Left lung (tissue), 10 donors: Measurements from ENCODE around the gene COL6A1. TPM values are rescaled to one million over a fixed set of nuclear protein-coding genes. Genes with fewer than 3 reads are reported as not detected.
A peak's percentile ranks its signal among the peaks of the same experiment; 100 is the strongest.

Source experiments
- ATAC-seq: fragments of 200-7000 bp; cut with Tn5 transposase; one replicate; pipeline ENCODE4 v1.9.1; 2020; ENCODE audit warnings: moderate library complexity
- DNase-seq, 4 donors: peaks; one replicate each; pipeline ENCODE4 v3.0.0-alpha.2; 2013 to 2020
- H3K27ac ChIP-seq, 2 donors: fragments of 200-600 bp; sonication (generic) in 1 of 2; one replicate each; pipeline versions ENCODE4 v1.5.0 to v1.8.0; 2020 to 2021
- H3K27me3 ChIP-seq, 2 donors: fragments of 200-600 bp; sonication (generic) in 1 of 2; one replicate each; pipeline versions ENCODE4 v1.5.0 to v1.8.0; 2020 to 2021
- H3K36me3 ChIP-seq, 2 donors: fragments of 200-600 bp; sonication (generic) in 1 of 2; one replicate each; pipeline versions ENCODE4 v1.5.0 to v1.8.0; 2020 to 2021
- H3K4me1 ChIP-seq, 2 donors: fragments of 200-600 bp; one replicate each; pipeline ENCODE4 v1.8.0; 2021
- H3K4me3 ChIP-seq, 2 donors: fragments of 200-600 bp; sonication (generic) in 1 of 2; one replicate each; pipeline versions ENCODE4 v1.5.0 to v1.8.0; 2020 to 2021; ENCODE audit warnings: mild to moderate bottlenecking in 1 of 2
- H3K9me3 ChIP-seq, 2 donors: fragments of 200-600 bp; sonication (generic) in 1 of 2; one replicate each; pipeline versions ENCODE4 v1.5.0 to v1.8.0; 2020 to 2021
- intact Hi-C, 2 donors: fragments of 100-400 bp; cut with DNase I; formaldehyde crosslinking; loops; one replicate each; pipeline versions ENCODE4 v1.11.2 to v1.14.2; 2022
- polyA plus RNA-seq, 6 donors: library from polyadenylated mRNA; unstranded; fragments of 120-200 nt; gene quantifications; one replicate each; pipeline ENCODE4 v1.2.1, GENCODE V29; 2013; ENCODE audit not compliant: insufficient read length in 6 of 6
- total RNA-seq, 2 donors: library from RNA; stranded (reverse); fragmentation: NEBNext Ultra II Directional; extraction: Animal tissue kit (Norgen Biotek cat#: 25700); gene quantifications; one replicate each; pipeline ENCODE4 v1.2.1, GENCODE V29; 2021
- TF ChIP-seq, protein P1 (sequence below), 2 donors: fragments of 200-600 bp; sonication (generic) in 1 of 2; IDR thresholded peaks; one replicate each; pipeline versions ENCODE4 v1.5.0 to v1.8.0; 2021; ENCODE audit warnings: antibody characterized with exemption in 2 of 2
- donor health status: DM: no; HTN: yes; CAD: no.
- donor health status: DM: no; HTN: no; CAD: no.

COL6A1 gene
- total and polyA plus RNA-seq, 8 donors: 272 to 574 (median 341) TPM

DNA sequence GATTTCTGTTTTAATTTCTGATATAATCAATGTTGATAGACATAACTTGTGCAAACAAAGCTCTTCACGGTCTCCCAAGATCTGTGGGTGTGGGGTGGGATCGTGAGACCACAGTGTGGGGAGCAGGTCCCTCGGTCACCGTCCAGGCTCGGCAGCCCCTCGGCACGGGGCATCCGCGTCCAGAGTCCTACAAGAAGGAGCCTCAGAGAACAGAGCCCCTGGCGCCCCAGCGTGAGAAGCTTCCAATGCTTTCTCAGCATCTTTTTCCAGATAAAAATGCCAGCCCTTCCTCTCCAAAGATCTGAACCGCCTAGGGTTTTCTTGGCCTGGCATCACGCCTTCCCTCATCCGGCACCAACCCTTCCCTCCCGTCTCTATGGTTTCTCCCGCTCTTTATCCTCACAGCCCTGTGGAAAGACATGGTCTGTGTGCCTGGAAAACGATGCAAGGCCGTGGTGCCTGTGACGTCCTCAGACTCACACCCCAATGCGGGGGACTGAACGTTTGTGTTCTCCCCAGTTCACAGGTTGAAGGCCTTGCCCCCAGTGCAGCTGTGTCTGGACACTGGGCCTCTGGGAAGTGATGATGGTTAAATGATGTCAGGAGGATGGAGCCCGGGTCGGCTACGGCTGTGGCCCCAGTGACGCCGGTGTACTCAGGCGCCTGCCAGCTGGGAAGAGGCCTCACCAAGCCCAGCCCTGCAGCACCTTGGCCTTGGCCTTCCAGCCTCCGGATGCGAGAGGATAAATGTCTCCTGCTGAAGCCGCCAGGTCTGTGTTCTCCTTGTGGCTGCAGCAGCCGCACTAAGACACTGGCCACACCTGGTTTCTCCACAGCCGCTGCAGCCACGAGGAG is 70.5 kb downstream of the COL6A1 start:
- intact Hi-C loops: no loop called here
- TF ChIP-seq, protein P1, sequence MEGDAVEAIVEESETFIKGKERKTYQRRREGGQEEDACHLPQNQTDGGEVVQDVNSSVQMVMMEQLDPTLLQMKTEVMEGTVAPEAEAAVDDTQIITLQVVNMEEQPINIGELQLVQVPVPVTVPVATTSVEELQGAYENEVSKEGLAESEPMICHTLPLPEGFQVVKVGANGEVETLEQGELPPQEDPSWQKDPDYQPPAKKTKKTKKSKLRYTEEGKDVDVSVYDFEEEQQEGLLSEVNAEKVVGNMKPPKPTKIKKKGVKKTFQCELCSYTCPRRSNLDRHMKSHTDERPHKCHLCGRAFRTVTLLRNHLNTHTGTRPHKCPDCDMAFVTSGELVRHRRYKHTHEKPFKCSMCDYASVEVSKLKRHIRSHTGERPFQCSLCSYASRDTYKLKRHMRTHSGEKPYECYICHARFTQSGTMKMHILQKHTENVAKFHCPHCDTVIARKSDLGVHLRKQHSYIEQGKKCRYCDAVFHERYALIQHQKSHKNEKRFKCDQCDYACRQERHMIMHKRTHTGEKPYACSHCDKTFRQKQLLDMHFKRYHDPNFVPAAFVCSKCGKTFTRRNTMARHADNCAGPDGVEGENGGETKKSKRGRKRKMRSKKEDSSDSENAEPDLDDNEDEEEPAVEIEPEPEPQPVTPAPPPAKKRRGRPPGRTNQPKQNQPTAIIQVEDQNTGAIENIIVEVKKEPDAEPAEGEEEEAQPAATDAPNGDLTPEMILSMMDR (IDR thresholded peaks at IDR 0.05): no peak

DNA sequence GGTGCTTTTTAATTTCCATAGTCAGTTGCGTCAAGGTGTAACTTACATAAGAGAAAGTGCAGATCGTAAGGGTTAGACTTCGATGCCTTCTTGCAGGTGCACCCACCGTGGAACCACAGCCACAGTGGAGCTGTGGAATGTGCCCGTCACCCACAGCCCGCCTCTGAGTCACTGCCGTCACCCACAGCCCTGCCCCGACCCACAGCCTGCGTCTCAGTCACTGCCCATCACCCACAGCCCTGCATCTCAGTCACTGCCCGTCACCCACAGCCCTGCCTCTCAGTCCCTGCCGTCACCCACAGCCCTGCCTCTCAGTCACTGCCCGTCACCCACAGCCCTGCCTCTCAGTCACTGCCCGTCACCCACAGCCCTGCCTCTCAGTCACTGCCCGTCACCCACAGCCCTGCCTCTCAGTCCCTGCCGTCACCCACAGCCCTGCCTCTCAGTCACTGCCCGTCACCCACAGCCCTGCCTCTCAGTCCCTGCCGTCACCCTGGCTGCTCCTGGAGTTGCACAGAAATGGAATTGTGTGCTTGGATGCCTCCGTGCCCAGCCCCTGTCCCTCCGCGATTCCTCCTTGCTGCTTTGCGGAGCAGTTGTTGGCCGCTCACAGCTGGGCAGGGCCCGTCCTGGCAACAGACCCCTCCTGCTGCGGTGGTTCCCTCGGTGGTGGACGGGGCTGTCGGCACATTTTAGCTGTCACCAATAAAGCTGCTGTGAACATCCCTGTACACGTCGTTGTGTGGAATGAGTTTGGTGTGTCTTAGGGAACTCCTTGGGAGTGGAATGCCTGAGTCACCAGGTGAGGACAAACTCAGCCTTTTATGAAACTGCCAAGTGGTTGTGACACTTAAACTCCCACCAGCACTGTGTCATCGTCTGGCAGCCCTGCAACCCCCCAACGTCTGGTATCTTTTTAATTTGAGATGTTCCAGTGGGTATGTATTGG is 71.4 kb downstream of the COL6A1 start:
- Histone ChIP-seq H3K9me3 (no peaks in the 10 kb centered on the region), H3K27me3 (peaks cover 0 to 64% of the 10 kb centered on the region in 2 donors), H3K27ac (no peak overlapping the region), H3K36me3 (no peaks in the 10 kb centered on the region), H3K4me3 (no peak overlapping the region), H3K4me1 (peaks cover 0 to 7% of the 10 kb centered on the region in 2 donors)
- no peak for ATAC-seq
- peak in 1 of 4 donors; percentile 79 for DNase-seq
- TF ChIP-seq, protein P1 (IDR thresholded peaks at IDR 0.05): no peak
- intact Hi-C loops: no loop called here

More for the DNA sequence above, 70.5 kb downstream of the COL6A1 start:
- Histone ChIP-seq H3K27ac (no peak overlapping the region), H3K4me3 (no peak overlapping the region), H3K9me3 (no peaks in the 10 kb centered on the region), H3K36me3 (no peaks in the 10 kb centered on the region), H3K27me3 (peaks cover 0 to 55% of the 10 kb centered on the region in 2 donors), H3K4me1 (peaks cover 0 to 7% of the 10 kb centered on the region in 2 donors)
- no peak for ATAC-seq
- DNase-seq: peak in 1 of 4 donors; percentile 69

DNA sequence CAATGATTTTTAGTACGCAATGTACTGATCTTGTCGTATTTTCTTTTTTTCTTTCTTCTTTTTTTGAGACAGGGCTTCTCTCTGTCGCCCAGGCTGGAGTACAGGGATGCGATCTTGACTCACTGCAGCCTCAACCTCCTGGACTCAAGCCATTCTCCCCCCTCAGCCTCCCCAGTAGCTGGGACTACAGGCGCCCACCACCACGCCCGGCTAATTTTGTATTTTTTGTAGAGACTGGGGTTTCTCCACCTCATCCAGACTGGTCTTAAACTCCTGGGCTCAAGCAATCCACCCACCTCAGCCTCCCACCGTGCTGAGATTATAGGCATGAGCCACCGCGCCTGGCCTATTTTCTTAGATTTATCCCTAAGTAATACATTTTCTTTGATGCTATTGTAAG is 72.5 kb downstream of the COL6A1 start:
- Histone ChIP-seq H3K4me3 (no peak overlapping the region), H3K27me3 (peaks cover 0 to 64% of the 10 kb centered on the region in 2 donors), H3K36me3 (no peaks in the 10 kb centered on the region), H3K9me3 (no peaks in the 10 kb centered on the region), H3K4me1 (peaks cover 0 to 4% of the 10 kb centered on the region in 2 donors), H3K27ac (no peak overlapping the region)
- TF ChIP-seq, protein P1 (IDR thresholded peaks at IDR 0.05): no peak
- no peak for ATAC-seq
- intact Hi-C loops: no loop called here
- DNase-seq: no peak

DNA sequence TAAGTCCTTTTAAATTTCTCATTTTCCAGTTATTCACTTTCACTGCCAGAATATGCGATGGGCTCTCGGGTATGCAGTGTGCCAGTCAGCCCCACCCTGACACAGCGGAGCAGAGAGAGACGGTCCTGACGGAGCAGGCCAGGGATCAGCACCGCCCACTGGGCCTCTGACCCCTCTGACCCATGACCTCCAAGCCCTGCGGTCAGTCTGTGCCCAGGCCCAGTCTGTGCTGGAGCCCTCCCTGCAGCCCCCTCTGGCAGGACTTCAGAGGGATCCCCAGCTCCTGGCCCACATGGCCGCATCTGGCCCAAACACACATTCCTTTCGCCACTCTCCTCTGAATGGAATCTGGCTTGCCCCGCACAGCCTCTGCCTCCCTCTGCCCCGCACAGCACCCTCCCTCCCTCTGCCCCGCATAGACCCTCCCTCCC is 72.9 kb downstream of the COL6A1 start:
- Histone ChIP-seq H3K4me3 (no peak overlapping the region), H3K9me3 (no peaks in the 10 kb centered on the region), H3K36me3 (no peaks in the 10 kb centered on the region), H3K27me3 (peaks cover 0 to 59% of the 10 kb centered on the region in 2 donors), H3K27ac (no peak overlapping the region), H3K4me1 (peaks cover 0 to 3% of the 10 kb centered on the region in 2 donors)
- intact Hi-C loops: no loop called here
- TF ChIP-seq, protein P1 (IDR thresholded peaks at IDR 0.05): no peak
- ATAC-seq: no peak
- DNase-seq: peak in 1 of 4 donors; percentile 72

Other genes starting within 250 kb of the COL6A1 start
- 100 to 1,000 TPM; 405 to 474 TPM for gene COL6A2, start 116.3 kb downstream of the COL6A1 start, total RNA-seq
- 100 to 1,000 TPM; 362 to 647 (median 454) TPM for gene COL6A2, start 116.3 kb downstream of the COL6A1 start, polyA plus RNA-seq
- under 1 TPM; 0.29 to 0.38 TPM for gene FTCD, start 173.8 kb downstream of the COL6A1 start, total RNA-seq
- 1 to 10 TPM; 1.5 to 2.4 (median 1.7) TPM for gene FTCD, start 173.8 kb downstream of the COL6A1 start, polyA plus RNA-seq
- 10 to 100 TPM in 1 of 2 donors, 1 to 10 TPM in 1; 5.0 to 10.3 TPM for gene SPATC1L, start 202.7 kb downstream of the COL6A1 start, total RNA-seq
- 10 to 100 TPM in 5 of 6 donors, 1 to 10 TPM in 1; 7.0 to 17.7 (median 13.1) TPM for gene SPATC1L, start 202.7 kb downstream of the COL6A1 start, polyA plus RNA-seq
- gene LSS, start 247.0 kb downstream of the COL6A1 start, total RNA-seq: 100 to 1,000 TPM in 1 of 2 donors, 10 to 100 TPM in 1; 80.7 to 184 TPM
- gene LSS, start 247.0 kb downstream of the COL6A1 start, polyA plus RNA-seq: 10 to 100 TPM; 34.9 to 62.6 (median 45.4) TPM